HG03039 (cell line): ENCODE data around the gene PPP1CB.
"Not testable (repeated sequence)": the region's sequence is repeated elsewhere in the genome, so short reads cannot be mapped to it uniquely, and the experiment has no call there.

Source experiments
- ATAC-seq: cut with Tn5 transposase; IDR thresholded peaks from one replicate; pipeline ENCODE4 v1.9.1; 2021; ENCODE audit warnings: mild to moderate bottlenecking, moderate library complexity; ENCODE audit not compliant: unreplicated experiment

The PPP1CB gene

DNA sequence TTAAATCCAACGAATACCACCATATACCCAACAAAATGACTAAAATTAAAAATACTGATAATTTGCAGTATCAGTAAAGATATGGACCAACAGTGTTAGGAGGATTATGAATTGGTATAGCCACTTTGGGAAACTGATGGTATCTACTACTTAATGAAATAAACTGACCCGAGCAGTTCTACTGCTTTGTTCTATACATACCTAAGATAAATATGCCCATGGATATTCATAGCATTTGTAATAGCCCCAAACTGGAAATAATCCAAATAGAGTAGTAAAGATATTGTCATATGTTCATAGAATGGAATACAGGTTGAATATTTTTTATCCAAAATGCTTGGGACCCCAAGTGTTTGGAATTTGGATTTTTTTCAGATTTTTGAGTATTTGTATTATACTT, 20.7 kb downstream of the PPP1CB start:
- ATAC-seq = no peak

DNA sequence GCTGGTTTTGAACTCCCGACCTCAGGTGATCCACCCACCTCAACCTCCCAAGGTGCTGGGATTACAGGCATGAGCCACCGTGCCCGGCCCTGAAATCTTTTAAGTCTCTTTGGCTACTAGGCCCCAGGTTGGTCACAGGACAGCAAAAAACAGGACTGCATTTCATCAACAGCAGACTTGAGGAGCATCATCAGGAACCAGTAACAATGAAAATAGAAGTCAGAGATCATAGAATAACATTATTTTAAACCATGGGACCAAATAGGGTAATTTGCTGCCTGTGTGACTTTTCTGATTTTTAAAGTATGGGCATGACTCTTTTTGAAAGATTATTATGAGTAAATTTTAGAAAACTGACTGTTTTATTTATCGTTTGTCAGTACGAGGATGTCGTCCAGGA, 24.8 kb downstream of the PPP1CB start:
- no peak for ATAC-seq

DNA sequence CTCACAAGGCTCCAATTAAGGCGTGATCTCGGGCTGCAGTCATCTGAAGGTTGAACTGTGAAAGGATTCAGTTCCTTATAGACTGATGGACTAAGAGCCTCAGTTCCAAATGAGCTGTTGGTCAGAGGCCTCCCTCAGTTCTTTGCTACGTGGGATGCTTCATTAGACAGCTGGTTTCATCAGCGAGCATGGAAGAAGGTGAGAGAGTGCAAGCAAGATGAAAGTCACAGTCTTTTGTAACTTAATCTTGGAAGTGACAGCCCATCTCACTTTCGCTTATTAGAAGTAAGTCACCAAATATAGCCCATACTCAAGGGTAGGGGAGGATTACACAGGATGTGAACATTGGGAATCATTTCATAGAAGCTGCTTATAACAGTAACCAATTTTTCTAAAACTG, 26.8 kb downstream of the PPP1CB start:
- no peak for ATAC-seq

DNA sequence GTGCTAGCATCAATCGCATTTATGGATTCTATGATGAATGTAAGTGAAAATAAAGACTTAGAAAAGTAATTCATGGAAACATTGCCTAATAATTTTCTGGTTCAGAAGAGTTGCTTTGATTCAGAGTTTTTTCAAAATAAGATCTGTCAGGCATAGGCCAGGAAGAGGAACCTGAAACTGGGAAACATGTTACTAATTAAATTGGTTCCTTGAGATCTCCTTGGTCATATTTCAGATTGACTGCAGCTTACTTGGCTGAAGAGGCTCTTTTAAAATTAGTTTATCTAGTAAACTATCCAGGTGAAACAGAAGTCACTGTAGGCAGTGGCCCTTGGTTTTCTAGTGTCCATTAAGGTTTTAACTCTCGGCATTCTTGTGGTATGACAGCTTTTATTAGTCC, 27.4 kb downstream of the PPP1CB start:
- ATAC-seq = no peak

DNA sequence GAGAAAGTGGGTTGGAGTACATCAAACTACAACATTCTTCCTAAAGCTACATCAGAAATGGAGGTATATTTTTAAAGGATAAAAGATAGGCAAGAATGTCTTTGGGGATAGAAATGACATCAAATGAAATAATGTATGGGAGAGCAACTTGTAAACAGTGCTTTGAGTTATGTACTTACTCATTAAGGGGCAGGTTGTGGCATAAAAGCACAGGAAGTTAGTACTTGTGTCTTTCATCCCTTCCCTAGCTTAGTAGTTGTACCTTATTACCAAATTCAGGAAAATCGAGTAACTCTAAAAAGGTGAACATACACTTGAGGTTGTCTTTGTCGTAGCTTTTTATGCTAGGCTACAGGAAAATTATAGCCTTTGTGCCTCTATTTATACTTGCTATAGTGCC, 28.9 kb downstream of the PPP1CB start:
- no peak for ATAC-seq

DNA sequence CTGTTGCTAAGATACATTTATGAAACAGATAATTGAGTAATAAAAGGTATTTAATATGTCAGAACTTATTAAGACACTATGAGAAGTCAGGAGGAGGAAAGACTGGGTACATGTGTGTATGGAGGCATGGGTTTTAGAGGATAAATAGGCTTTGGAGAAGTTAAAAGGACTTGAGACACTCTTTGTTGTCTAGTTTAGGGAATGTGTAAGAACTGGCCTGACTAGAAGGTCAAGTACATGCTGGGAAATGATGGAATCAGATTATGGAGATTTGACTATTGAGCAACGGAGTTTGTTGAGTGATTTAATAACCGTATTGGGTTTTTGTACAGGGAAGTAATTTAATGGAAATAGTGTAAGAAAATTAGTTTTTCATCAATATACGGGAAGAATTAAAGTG, 30.8 kb downstream of the PPP1CB start:
- ATAC-seq = no peak

DNA sequence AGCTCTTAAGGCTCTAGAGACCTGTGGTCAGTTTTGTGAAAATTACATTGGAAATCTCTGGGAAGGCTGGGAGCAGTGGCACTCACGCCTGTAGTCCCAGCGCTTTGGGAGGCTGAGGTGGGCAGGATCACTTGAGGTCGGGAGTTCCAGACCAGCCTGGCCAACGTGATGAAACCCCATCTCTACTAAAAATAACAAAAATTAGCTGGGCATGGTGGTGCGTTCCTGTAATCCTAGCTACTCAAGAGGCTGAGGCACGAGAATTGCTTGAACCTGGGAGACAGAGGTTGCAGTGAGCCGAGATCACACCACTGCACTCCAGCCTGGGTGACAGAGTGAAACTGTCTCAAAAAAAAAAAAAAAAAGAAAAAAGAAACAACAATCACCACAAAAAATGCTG, 32.9 kb downstream of the PPP1CB start:
- ATAC-seq = not testable (repeated sequence)

DNA sequence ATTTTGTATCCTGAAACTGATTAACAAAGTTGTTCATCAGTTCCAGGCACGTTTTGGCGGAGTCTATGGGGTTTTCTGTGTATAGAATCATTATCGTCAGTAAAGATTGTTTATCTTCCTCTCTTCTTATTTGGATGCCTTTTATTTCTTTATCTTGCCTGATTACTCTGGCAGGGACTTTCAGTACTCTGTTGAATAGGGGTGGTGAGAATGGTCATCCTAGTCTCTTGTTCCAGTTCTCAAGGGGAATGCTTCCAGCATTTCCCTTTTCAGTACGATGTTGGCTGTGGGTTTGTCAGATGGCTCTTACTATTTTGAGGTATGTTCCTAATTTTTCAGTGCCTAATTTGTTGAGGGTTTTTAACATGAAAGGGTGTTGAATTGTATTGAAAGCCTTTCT, 45.0 kb downstream of the PPP1CB start:
- ATAC-seq = no peak

DNA sequence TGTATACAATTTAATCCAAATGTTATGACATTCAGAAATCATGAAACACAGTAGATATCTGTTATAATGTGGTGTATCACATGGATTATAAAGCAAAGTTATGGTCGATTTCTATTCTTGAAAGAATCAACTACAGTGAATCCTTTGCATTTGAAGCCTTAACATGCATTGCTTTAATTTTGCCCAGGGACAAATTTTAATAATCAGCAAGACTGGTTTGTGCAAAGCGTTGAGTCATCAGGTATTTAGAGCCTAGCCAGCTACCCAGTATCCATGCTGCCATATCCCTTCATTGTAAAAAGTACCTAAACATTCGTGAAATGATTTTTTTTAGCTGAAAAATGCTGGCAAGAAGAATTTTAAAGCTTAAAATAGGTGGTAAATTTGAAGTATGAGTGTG, 50.1 kb downstream of the PPP1CB start:
- ATAC-seq = no peak

DNA sequence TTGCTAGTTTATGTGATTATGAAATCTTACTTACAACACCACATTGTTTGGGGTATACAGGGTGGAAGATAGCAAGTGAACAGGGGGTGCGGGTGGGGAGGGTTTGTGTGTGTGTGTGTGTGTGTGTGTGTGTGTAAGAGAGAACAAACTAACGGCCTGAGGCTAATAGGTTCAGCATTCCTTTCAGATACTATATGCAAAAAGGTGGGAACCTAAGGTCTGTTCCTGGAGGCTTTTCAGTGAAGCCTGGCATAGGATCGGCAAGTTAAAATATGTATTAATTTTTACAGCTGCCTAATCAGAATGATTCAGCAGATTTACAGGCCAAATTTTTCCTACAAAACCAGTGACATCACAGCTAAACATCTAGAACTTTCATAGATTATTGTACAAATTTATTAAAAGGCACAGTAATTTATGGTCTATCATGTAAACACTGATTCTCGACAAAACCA, 51.4 kb downstream of the PPP1CB start:
- no peak for ATAC-seq

DNA sequence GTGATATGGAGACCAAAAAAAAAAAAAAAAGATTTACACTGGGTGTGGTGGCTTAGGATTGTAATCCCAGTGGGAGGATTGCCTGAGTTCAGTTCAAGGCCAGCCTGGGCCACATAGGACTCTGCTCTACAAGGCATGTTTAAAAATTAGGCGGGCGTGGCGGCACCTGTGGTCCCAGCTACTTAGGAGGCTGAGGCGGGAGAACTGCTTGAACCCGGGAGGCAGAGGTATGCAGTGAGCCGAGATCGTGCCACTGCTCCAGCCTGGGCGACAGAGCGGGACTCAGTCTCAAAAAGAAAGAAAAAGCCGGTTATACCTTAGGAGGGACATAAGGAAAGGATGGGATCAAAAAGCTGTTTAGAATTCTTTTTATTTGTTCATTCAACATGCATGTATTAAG, 58.3 kb downstream of the PPP1CB start:
- no peak for ATAC-seq

DNA sequence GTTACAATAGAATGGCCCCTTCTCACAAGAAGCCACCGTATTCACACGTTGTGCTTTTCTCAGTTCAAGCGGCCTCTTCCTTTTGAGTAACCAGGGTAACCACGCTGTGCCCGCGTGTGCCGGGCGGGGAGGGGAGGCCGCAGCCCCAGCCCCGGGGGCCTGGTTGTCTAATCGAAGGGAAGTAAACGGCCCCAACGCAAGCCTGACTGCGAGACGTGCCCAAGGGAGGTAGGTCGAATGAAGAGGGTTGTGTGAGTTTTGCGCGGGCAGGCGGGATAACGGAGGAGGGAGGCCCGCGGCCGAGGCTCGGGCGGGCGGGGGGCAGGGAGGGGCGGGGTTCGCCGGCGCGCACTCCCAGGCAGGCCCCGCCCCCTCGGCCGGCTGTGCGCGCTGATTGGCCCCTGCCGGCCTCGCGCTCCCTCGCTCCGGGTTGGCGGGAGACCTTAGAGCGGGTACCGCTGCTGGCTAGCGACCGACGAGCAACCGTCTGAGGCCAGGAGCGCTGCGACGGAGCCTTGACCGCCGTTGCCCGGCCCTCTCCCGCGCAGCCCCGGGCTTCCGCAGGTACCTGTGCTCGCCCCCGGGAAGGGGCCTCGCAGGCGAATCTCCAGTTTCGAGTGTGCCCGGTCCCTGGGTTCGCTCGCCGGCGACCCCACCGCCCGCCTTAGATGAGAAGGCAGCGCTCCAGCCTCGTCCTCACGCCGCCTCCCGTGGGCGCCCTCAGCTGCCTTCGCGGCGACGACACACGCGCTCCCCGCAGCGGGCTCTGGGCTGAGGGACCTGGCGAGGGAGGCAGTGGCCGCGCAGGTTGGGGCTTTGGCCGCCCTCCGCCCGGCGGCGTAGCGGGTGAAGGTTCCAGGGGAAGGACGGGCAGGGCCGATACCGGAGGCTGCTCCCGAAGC, 59.0 kb downstream of the PPP1CB start, which contains the start of gene SPDYA:
Gene SPDYA, plus strand, starts transcription at position 451 of the 902 bp plus-strand sequence. CDS start 5,181 bp downstream, outside the sequence.
- peak; percentile 81 for ATAC-seq

DNA sequence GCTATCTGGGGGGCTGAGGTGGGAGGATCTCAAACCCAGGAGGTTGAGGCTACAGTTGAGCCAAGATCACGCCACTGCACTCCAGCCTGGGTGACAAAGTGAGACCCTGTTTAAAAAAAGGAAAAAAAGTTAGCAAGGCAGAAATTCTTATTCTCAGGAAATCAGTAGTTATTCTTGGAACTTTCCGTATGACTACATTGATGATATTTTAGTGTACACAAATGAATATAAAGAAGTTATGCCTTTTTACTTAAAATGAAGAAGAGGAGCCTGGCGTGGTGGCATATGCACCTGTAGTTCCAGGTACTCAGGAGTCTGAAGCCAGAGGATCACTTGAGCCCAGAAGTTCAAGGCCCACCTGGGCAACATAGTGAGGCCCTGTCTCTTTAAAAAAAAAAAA, 66.4 kb downstream of the PPP1CB start:
- no peak for ATAC-seq

DNA sequence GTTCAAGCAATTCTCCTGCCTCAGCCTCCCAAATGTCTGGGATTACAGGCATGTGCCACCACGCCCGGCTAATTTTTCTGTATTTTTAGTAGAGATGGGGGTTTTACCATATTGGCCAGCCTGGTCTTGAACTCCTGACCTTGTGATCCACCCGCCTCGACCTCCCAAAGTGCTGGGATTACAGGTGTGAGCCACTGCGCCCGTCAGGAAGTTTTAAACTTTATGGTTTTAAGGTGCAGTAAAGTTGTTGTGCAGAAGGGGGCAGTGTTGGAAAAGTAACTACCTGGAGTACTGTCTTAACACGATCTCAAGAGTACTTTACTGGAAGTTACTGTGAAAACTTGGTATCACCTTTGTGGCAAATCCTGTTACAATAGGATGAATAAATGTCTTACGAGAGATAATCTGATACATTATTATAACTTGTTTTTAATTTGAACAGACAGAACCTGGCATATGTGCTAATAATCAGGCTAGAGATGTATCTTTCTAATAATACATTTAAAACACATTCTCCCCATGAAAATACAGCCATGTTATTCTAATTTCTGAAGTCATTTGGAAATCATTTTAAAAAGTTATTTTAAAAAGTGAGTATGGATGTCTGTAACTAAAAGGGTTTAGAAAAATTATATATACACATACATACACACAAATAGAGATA, 69.8 kb downstream of the PPP1CB start:
- ATAC-seq = no peak

DNA sequence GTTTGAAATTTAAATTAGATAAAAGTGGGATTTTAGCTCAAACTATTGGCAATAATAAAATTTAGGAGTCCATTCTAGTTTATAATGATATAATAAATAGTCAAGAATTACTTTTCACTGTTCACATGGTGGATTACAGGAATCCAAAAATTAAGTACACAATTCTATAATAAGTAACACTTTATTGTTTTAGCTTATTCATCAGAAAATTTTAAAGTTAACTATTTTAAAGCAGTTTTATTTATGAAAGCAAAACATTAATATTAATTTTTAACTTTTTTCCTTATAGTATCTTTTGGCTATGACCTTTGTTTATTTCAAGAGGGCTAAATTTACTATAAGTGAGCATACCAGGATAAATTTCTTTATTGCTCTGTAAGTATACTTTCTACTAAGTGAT, 70.4 kb downstream of the PPP1CB start:
- no peak for ATAC-seq

DNA sequence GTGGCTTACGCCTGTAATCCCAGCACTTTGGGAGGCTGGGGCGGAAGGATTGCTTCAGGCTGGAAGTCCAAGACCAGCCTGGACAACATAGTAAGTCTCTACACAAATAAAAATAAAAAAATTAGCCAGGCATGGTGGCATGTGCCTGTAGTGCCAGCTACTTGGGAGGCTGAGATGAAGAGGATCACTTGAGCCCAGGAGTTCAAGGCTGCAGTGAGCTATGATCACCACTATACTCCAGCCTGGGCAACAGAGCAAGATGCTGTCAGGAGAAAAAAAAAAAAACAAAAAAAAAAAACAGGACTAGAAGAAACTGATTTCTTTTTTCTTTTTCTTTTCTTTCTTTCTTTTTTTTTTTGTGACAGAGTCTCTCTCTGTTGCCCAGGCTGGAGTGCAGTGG, 72.6 kb downstream of the PPP1CB start:
- ATAC-seq = no peak

DNA sequence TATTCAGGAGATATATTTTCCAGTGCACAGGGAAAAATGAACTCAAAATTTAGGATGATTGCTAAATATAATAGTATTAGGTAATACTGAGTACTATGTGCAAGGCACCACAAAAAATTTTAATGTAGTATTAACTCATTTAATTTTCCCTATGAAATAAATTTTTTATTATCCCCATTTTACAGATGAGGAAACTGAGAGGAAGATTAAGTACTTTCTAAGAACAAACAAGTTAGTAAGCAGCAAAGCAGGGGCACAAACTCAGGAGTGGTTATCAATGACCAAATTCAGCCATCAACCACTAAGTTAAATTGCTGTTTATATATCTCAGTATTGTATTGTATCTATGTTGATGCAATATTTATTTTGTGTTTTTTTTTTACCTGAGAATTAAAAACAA, 73.2 kb downstream of the PPP1CB start:
- ATAC-seq = no peak

DNA sequence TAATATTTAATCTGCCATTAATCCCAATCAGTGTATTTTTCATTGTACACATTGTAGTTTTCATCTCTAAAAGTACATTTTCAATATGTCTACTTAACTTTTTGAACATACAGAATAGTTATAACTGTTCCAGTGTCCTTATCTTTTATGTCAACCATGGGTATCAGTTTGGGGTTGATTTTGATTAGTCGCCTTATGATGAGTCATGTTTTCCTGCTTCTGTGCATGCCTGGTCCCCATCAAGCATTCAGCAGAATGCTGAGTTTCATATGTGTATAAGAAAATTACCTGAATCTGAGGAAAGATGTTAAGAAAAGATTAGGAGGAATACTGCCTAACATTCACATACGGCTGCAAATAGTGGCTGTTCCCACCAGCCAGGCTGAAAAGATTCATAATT, 76.8 kb downstream of the PPP1CB start:
- no peak for ATAC-seq

DNA sequence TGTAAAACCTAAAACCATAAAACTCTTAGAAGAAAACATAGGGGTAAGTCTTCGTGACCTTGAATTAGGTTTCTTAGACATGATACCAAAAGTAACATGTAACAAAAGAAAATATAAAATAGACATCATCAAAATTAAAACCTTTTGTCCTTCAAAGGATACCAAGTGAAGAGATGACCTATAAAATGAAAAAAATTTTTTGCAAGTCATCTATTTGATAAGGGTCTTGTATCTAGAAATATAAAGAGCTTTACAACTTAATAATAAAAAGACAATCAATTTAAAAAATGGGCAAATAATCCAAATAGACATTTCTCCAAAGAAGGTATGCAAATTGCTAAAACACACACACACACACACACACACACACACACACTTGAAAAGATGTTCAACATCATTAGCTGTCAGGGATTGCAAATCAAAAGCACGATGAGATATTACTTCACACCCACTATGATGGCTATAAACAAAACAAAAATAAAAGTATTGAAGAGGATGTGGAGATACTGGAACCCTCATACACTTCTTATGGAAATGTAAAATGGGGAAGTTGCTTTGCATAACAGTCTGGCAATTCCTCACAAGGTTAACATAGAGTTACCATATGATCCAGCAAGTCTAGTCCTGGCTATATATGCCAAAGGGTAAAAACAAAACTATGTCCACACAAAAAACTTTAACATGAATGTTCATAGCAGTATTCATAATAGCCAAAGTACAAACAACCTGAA, 82.3 kb downstream of the PPP1CB start:
- no peak for ATAC-seq

DNA sequence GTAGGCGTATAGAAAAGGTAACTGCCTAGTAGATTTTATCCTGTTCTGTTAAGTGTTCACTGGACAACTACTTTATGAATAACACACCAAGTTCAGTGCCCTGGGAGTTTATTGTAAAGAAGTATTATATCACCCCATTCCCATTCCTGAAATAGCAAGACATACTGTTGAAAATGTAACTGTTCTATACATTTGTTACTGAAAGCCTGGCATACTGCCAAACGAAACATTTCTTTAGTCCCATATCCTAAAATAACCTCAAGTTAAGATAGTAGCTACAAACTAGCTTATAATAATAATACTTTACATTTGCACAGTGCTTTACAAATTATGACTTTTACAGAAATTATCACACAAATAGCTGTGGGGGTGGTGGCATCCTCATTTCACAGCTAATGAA, 84.2 kb downstream of the PPP1CB start:
- ATAC-seq = no peak

DNA sequence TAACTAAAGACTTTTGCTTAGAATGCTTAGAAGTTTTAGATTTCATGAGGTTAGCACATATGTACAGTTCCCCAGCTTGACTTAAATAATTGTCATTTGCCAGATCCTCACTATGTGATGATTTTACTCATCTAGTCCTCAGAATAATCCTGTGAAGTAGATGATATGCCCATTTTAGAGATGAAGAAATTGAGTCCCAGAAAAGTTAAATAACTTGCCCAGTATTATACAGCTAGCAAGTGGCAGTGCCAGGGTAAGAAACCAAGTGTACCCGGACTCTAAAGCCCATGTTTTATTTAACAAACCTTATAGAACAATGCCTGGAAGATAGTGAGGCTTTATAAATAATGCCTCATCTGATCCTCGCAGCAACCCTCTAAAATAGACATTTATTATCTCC, 87.3 kb downstream of the PPP1CB start:
- no peak for ATAC-seq

DNA sequence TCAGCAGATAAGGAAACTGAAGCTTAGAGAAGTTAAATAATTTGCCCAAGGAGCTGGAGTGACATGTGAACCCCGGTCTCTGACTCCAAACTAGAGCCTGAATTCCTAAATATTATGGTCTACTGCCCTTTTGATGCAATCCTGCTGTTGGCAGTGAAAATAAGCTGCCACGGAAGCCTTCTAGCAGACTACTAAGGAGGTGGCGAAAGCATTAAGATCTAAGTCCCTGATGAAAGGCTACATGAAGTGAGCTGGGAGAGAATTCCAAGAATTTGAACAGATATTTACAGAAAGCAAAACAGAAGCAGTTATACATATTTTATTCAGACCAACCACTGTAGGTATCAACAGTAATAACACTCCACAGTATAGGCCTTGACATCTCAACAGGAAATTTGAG, 90.4 kb downstream of the PPP1CB start:
- no peak for ATAC-seq
